Limb (tissue), 2 donors: ENCODE measurements around the gene DSCAM.

Experiments
- DNase-seq, 2 donors: peaks; one replicate each; pipeline ENCODE4 v3.0.0-alpha.2; 2016; ENCODE audit errors: extremely low spot score in 2 of 2

The DSCAM gene

DNA sequence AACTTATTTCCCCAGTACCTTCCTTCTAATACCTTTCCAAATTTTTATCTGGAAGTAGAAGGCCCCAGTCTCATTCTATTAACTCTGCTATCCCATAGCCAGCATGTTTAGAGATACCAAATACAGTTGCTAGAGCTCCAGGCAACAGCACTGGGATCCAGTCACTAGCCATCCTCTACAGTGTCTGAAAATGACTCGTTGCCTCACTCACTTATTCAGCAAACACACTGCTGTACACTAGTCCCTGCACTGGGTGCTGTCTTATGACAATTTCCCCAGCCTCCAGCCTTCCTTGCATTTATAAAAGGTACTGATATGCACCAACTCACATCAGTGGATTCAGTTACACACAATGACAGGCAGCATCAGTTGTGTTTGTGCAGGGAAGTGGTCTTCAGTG lies 179.0 kb downstream of the DSCAM start:
- no peak for DNase-seq

DNA sequence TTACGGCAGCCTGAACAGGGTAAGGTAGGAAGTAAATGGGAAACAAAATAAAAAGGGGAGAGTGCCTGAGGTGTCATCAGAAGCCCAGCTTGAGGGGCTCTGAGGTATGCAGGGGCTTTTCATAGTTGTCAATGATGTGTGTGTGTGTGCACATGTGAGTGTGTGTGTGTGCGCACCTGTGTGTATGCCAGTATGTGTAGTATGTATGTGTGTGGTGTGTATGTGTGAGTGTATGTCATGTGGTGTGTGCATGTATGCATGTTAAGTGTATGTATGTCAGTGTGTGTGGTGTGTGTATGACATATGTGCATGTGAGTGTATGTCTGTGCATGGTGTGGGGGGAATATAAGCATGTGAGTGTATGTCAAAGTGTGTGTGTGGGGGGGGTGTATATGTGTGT lies 184.1 kb downstream of the DSCAM start:
- DNase-seq, result no peak

DNA sequence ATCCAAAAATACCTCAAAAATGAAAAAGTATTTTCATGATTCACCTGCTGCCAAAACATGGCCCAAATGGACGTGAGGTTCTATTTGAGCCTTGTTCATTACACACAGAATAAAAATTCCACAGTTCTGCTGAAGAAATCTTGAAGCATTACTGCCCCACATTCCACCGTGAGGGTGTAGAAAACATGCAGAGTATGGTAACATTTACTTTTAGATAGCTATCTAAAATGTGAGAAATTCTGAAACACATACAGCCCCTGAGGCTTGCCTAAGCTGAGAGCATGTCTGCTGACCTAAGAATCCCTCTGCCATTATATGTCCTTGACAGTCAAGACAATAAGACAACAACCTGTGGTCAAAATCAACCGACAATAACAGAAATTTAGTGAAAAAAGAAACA lies 186.5 kb downstream of the DSCAM start:
- no peak for DNase-seq

DNA sequence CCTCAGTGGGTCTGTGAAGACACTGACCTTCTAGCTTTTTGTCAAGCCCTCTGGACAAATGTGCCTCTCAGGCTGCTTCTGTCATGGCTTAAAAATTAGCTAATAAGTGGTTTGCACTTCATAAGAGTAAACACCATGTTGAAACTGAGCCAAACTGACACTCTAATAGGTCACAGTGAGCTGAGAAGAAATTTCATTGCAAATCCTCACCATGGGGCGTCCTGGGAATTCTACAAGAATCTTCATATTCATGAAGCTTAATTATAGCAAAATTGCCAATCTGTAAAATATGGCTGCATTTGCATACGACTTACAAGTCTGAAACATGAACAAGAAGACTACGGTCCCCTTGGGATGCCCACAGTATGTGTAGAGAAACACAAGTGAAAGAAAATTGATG lies 188.6 kb downstream of the DSCAM start:
- no peak for DNase-seq

DNA sequence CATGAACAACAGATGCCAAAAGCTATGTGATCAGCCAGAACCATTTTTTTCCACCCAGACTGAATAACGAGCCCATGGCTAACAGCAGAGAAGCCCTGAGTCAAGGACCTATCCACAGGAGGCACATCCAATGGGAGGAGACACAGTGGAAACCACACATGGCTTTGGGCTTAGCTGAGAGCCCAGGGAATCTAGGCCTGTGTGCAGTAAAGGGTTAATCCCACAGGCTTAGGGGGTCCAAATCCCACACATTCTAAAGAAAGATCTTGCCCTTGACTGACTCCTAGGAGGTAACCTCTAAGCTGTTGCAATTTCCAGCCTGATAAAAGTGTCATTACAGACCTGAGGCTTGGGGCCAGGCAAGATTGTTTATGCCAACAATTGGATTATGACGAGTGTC lies 194.5 kb downstream of the DSCAM start:
- DNase-seq, result no peak

DNA sequence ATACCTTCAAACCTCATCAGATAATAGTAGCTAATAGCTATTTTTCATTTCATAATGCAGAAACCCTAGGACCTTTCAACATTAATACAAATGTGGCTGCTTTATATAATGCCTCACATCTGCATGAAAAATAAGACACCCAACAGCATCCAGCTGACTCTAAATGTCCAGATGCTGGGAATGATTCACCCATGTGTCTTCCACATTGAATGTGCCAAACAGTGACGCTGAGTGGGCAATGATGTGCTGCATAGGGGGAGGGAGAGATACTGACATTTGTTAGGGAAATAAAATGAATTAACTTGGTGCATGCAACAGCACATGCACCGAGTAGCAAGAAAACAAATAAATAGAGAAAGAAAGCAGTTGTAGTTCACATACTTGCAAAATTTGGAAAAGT lies 199.3 kb downstream of the DSCAM start:
- DNase-seq, result no peak

DNA sequence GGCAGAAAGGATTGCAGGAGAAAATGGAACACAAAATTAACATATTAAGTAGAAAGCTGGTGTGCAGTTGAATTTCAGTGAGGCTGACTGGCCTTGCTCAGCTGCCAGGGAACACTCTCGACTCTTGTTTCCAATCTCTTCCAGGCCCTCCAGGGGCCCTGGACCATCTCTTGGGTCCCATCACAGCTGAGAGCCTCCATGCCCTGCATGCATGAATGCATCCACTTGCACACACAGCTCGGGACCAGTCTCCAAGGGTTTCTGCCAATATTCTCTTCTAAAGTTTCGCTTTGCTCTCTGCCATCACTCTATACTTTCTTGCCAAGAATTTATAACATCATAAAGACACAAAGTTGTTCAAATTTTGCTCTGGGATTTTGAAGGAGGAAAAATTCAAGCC lies 200.3 kb downstream of the DSCAM start:
- DNase-seq, result no peak

DNA sequence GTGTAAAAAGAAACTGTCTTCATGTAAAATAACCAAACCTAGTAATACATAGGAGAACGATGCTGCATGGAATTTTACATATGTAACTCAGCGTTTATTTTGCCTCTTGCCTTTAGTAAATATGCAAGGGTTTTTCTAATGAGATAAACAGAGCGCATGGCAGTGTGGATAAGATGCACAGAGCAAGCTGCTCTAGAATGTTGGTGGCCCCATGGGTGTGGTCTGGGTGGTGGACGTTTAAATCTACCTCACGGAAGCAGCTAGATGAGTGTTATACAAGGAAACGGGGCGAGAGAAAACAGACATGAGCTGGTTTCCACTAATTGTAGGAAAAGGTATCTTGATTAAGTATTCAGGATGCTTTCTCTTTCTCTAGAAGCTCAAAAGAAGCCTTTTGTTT lies 205.9 kb downstream of the DSCAM start:
- no peak for DNase-seq

DNA sequence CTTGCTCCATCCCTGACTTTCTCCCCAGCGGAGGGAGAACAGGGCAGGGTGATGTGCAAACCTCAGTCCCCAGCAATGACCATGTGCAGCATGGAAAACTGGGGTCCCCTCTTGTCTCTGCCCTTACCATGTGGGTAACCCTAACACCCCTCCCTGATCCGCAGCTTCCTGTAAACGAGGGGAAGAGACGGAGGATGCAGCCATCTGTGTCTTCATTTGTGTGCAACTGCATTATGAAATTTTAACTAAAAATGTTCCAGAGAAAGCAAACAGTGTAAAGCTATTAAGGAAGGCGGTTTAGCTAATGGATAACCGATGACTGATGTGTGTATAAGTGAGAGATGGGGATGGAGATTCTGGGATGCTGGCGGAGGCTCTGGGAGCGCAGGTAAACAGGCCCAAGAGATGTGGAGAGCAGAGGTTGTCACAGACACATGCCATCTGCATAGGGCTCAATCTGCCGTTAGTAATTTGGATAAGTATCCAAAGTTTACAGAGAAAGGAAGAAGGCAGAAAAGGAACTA lies 206.6 kb downstream of the DSCAM start:
- no peak for DNase-seq

DNA sequence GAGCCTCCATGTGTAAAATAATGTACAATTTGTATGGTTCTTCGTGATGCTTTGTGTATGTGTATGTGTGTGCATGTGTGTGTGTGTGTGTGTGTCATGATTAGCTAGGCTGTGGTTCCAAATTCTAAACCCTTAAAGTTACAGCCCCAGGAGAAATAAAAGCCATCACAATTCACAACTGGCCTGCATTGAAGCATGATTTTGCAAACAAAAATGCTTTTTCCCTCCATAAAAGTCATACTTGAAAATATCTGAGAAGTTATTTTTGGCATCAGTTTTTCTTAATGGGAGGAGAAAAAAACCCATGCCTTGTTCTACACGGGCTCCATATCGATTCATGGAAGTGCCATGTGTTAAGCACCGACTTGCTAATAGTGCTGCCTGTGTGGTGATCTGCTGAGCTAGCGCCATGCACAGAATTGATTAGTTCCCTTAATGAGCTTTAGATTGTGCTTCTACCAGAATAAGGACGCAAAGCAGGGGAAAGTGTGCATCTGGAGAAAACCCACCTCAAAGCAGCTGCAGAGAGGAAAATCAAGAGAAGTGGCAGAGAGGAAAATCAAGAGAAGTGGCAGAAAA lies 207.3 kb downstream of the DSCAM start:
- no peak for DNase-seq

DNA sequence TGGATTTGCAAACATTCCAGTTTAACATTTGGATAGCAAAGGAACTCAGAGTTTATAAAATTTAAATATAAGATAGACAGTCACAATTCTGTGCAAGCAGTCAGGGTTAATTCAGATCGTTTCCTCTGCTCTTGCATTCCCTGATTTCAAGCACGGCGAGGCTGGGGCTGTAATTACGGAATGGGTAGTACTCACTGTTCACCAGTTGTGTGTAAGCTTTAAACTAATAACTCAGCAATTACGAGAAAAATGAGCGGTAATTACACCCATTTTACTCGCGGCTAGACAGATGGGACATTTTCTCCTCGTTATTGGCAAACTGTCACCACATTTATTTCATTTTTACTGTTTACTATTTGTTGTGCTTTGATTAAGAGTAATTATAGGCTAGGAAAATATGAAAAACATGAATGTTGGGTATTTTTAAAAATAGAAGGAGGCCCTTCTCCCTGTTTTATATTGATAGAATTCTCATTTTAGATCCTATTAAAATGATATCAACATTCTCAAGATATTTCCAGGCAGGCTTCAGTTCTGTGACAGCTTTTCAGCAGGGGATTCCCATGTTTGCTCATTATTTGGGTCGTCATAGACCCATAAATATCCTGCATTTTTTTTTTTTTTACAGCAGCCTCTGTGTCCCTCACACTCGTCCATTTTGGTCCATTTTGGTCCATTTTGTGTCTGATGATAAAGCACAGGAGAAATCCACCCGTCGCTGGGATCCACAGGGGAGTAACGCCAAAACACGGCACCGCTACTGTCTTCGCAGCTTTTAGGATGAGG lies 208.3 kb downstream of the DSCAM start:
- no peak for DNase-seq

DNA sequence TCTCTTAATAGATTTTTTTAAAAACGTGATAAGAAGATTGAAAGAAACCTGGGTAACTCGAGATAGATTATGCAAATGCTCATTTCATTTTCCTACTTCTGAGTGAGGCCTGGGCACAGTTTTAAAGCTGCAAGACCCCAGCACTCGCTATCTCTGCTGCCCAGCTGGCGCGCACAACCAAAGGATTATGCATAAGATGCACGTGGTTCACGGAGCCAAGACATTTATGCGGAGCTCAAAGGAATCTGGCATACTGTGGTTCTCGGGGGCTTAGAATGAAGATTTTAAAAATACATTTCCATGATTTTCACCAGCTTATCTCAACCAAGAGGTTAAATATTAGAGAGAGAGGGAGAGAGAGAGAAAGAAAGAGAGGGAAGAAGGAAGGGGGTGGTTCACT lies 210.9 kb downstream of the DSCAM start:
- DNase-seq, result no peak

DNA sequence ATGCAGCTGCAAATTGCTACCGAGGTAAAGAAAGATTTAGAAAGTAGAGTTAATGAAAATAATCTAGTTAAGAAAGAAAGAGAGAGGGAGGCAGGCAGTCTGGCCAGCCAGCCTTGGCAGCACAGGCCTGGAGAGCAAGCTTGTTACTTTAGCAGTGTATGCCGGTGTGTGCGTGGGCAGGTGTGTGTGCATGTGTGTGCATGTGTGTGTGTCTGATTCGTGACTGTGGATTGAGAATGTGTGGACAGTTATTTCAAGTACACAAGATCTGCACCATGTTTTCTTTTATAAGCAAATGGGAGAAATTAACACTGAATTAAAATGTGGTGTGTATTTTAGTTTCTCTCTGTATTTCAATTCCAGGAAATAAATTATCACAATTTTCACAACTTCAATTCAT lies 211.6 kb downstream of the DSCAM start:
- DNase-seq, result no peak

DNA sequence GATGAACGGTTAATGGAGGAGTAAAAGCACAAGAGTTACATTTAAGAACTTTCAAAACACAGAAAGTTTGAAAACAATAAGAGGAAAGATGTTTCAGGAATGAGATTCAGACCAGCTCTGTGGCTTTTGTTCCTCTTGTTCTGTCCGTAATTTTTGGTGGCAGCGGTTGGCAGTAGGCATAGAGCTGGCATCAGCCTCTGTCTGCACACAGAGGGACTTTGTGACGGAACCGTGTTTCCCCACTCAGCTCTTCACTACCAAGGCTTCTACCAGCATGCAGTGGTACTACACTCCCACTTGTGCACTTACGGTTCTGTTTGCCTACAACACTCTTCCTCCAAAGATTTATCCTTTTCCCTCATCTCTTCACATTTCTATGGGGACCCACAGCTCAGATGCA lies 212.8 kb downstream of the DSCAM start:
- DNase-seq, result no peak

DNA sequence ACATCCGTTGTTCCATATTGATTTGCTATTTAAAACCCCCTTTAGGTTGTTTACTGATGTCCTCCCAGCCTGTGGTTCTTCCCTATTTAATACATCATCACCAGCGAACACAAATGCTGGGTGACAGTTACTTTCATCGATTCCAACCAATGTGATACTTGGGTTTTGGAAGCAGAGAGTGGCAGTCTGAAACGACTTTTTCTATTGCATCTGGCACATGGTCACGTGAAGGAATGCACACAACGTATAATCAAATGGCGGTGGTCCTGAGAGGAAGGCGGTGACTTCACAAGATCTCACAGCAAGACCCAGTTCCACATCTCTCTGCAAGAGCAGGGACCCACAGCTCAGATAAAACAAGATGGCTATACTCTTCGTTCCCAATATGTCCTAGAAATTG lies 213.9 kb downstream of the DSCAM start:
- no peak for DNase-seq

DNA sequence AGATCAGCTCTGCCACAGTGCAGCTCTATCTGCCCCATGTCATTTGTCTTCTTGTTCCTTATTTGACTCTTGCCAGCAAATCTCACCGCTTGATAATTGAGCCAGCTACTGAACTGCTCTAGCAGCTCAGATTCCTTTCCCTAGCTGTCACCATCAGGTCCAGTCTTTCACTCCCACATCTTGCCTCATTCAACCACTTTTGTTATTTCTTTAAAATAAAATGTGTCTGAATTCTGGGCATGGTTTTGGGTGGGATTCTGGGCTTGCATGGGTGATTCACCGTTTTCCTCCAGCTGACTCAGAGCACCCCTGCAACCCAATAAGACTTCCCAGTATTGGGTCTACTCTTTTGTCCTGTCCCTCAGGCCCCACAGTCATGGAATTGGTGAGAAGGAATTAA lies 215.7 kb downstream of the DSCAM start:
- no peak for DNase-seq

DNA sequence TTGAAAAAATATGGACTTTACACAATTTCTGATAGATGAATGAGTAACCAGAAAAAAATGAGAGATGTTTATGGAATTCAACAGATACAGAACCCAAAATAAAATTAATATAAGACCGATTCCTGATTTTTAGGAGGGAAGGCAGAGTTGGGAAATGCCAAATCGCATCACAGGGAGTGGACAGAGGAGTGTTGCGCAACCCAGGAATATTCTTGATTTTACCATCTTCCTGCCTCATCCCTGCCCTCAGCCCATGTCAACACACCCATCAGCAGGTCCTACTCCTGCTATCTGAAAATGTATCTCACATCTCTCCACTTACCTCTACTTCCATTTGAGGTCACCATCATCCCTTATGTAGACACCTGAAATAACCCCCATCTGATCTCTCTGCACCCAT lies 221.0 kb downstream of the DSCAM start:
- no peak for DNase-seq

DNA sequence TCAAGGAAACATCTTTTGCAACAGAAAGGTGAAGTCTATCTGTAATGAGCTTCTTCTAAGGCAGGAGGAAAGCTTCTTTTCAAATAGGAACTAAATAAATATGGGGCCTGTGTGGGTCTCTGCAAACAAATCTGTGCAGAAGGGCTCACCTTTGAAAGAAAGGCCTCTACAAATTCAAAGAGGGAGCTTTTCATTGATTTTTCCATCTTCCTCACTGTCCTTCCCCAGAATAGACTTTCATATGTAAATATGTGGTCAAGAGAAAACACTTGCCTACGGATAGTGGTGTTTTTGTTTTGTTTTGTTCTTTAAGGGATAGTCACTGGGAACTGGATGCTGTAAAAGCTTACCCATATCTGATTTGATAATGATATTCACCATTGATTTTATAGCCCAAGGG lies 223.4 kb downstream of the DSCAM start:
- DNase-seq, result no peak

DNA sequence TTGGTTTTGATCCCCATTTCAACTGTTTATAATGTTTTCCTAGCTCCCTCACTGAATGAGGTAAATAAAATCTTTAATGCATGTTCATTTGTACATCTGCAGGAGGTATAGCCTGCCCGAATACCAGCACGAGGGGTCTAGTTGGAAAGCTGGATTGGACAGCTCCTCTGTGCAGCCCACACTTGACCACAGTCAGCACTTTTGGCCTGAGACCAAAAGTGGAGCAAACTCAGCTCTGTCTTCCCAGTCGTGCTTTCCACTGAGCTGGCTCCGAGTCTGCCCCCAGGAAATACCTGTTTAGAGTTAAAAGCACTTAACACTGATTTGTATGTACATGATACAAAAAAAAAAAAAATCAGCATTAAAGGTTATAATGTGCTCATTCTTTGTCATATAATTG lies 224.4 kb downstream of the DSCAM start:
- DNase-seq, result no peak

DNA sequence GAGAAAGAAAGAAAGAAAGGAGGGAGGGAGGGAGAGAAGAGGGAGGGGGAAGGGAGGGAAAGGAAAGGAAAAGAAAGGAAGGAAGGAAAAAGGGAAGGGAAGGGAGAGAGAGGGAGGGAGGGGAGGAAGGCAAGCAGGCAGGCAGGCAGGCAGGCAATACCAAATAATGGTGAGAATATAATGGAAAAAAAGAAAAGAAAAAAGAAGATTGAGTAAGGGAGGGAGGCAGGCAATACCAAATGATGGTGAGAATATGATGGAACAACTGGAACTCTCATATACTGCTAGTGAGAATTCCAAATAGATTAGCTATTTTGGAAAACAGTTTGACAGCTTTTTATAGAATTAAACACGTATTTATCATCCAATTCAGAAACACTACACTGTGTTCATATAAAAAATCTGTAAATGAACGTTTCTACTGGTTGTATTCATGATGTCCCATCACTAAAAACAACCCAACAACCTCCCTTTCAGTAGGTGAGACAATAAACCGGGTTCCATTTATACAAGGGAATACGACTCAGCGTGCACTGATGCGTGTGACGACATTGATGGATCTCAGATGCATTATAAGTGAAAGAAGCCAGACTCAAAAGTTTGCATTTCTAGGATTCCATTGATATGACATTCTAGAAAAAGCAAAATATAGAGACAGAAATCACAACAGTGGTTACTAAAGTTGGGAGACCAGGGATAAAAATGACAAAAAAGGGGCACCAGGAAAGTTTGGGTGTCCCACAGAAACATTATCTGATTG lies 226.4 kb downstream of the DSCAM start:
- no peak for DNase-seq

DNA sequence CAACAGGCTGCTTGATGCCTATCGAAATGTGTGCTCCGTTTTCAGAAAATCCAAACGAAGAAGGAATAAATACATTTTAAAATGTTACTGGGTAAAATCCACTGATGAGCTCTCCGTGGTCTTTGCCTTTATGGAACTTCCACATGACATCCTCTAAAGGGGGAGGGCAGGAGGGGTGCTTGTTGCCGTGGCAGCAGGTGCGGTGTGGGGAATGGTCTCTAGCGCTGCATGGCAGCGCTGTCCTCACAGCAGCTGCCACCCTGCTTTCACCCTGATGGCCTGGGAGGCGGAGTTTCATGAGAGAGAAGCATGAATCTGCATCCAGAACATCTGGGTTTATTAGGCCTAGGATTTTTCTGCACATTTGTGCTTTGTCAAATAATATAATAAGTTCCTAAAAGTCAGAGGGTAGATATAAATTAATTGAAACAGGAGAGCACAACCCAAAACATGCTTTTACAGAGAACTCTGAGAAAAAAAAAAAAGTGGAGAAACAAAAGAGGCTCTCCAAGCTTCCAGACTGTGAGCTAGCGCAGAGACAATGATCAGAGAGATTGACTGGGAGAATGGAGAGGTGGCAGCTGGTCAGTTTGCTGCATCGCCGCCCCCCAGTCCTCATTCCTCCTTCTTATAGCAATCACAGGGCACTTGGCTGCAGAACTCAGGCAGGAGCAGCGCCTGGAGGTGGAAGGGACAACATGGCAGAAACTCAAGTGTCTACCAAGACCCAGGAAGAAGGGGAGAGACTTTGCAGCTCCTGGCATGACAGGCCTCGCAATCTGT lies 228.6 kb downstream of the DSCAM start:
- DNase-seq, result no peak

DNA sequence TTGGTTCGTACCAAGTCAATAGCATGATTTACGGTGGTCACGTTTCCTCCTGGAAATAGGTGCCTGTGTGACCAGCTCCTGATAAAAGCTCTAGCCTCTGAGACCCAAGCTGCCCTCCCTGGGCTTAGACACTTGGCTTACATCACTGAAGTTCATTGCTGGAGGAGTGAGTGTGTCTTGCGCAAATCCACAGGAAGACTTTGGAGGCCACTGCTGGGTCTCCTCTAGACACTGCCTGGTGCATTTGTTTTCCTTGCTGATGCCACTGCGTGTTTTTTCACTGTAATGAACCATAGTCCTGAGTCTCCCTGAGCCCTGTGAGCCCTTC lies 230.6 kb downstream of the DSCAM start:
- DNase-seq, result no peak
